Lower leg skin (tissue), 3 donors: ENCODE data around the gene UEVLD.

Source experiments
- POLR2A ChIP-seq, 2 donors: fragments of 450-650 bp; IDR thresholded peaks; one replicate each; pipeline ENCODE4 v1.6.1; 2016 to 2017; ENCODE audit warnings: antibody characterized with exemption in 2 of 2, mild to moderate bottlenecking in 1 of 2, moderate library complexity in 1 of 2
- TF ChIP-seq, protein P1 (sequence below), 3 donors: fragments of 450-650 bp; IDR thresholded peaks; one replicate each; pipeline ENCODE4 v1.5.1; 2016; ENCODE audit warnings: antibody characterized with exemption in 3 of 3, mild to moderate bottlenecking in 3 of 3, moderate library complexity in 2 of 3

DNA sequence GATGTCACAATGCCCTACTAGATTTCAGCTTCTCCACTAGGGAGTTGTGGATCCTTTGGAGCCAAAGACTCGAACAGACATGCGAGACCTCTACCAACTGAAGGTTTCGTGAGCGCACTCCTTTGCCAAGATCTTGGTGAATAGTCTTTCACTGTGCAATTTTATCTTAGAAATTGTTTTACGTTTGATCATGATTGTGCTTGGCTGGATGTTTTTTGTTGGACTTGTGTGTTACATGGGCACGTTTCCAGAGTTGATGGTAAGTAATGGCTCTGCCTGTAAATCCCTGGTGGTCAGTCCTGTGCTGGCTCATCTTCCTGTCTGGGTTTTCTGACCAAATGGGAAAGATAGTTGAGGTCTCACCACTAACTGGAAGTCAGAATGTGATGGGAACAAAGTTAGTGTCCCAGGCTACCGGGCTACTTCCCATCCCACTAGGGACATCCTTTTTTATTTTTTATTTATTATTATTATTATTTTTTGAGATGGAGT lies 11.3 kb upstream of the UEVLD start, which contains the start of gene MISFA:
- TF ChIP-seq, protein P1, sequence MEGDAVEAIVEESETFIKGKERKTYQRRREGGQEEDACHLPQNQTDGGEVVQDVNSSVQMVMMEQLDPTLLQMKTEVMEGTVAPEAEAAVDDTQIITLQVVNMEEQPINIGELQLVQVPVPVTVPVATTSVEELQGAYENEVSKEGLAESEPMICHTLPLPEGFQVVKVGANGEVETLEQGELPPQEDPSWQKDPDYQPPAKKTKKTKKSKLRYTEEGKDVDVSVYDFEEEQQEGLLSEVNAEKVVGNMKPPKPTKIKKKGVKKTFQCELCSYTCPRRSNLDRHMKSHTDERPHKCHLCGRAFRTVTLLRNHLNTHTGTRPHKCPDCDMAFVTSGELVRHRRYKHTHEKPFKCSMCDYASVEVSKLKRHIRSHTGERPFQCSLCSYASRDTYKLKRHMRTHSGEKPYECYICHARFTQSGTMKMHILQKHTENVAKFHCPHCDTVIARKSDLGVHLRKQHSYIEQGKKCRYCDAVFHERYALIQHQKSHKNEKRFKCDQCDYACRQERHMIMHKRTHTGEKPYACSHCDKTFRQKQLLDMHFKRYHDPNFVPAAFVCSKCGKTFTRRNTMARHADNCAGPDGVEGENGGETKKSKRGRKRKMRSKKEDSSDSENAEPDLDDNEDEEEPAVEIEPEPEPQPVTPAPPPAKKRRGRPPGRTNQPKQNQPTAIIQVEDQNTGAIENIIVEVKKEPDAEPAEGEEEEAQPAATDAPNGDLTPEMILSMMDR (IDR thresholded peaks at IDR 0.05): no peak
- no peak for TF ChIP-seq POLR2A (IDR thresholded peaks at IDR 0.05)
